Ecto neural progenitor cell (in vitro differentiated cells): ENCODE results near the gene CX3CR1.
A peak's percentile ranks its signal among the peaks of the same experiment; 100 is the strongest.
"Not testable (repeated sequence)": the region's sequence is repeated elsewhere in the genome, so short reads cannot be mapped to it uniquely, and the experiment has no call there.

Source experiments
- DNase-seq: peaks from one replicate; pipeline ENCODE4 v3.0.0-alpha.2; 2018; ENCODE audit warnings: low spot score

CX3CR1 gene

GRCh38 chr3:39279745-39280517, at the start of gene CX3CR1:
Gene CX3CR1 (minus strand): TSS chr3:39280036. CDS start chr3:39266509, 13,527 bp downstream.
- peak; percentile 24 for DNase-seq

GRCh38 chr3:39329493-39329892, 49.7 kb upstream of the CX3CR1 start, which contains the start of gene CCR8:
Gene CCR8 (plus strand): TSS chr3:39329709. CDS start chr3:39332332, 2,623 bp downstream.
- no peak for DNase-seq

GRCh38 chr3:39327746-39328349, 48.0 kb upstream of the CX3CR1 start:
- DNase-seq = no peak

GRCh38 chr3:39327053-39327745, 47.4 kb upstream of the CX3CR1 start:
- DNase-seq = no peak

GRCh38 chr3:39325236-39325635, 45.4 kb upstream of the CX3CR1 start:
- DNase-seq = no peak

GRCh38 chr3:39323494-39323893, 43.7 kb upstream of the CX3CR1 start:
- DNase-seq = no peak

GRCh38 chr3:39322936-39323335, 43.1 kb upstream of the CX3CR1 start:
- no peak for DNase-seq

- not testable (repeated sequence) for DNase-seq
Measured at GRCh38 chr3:39322209-39322715, 42.4 kb upstream of the CX3CR1 start.

GRCh38 chr3:39321574-39321983, 41.7 kb upstream of the CX3CR1 start:
- DNase-seq = not testable (repeated sequence)

GRCh38 chr3:39319249-39319648, 39.4 kb upstream of the CX3CR1 start:
- DNase-seq = no peak

GRCh38 chr3:39318301-39318700, 38.5 kb upstream of the CX3CR1 start:
- no peak for DNase-seq

GRCh38 chr3:39317571-39318169, 37.8 kb upstream of the CX3CR1 start:
- no peak for DNase-seq

- no peak for DNase-seq
Measured at GRCh38 chr3:39315420-39315819, 35.6 kb upstream of the CX3CR1 start.

GRCh38 chr3:39313289-39313688, 33.5 kb upstream of the CX3CR1 start:
- DNase-seq = no peak

- DNase-seq = no peak
Measured at GRCh38 chr3:39302178-39302577, 22.3 kb upstream of the CX3CR1 start.

- DNase-seq = no peak
Measured at GRCh38 chr3:39299279-39299678, 19.4 kb upstream of the CX3CR1 start.

- no peak for DNase-seq
Measured at GRCh38 chr3:39296197-39297077, 16.6 kb upstream of the CX3CR1 start.

- no peak for DNase-seq
Measured at GRCh38 chr3:39295184-39295775, 15.4 kb upstream of the CX3CR1 start.

- no peak for DNase-seq
Measured at GRCh38 chr3:39294446-39295183, 14.8 kb upstream of the CX3CR1 start.

- DNase-seq = no peak
Measured at GRCh38 chr3:39292961-39293360, 13.1 kb upstream of the CX3CR1 start.
